ENCODE results near the gene FXYD5. TPM values are rescaled to one million over a fixed set of nuclear protein-coding genes. Genes with fewer than 3 reads are reported as not detected.
"Not testable (repeated sequence)": the region's sequence is repeated elsewhere in the genome, so short reads cannot be mapped to it uniquely, and the experiment has no call there.

The FXYD5 gene
- total RNA-seq, 6 experiments from 2014 or later = 5.6 to 23.6 (median 14.2) TPM

GRCh38 chr19:35194012-35194984 lies 39.8 kb downstream of the FXYD5 start:
- WGBS (ENCODE audit: insufficient coverage, low coverage, low lambda C conversion rate, missing lambda C conversion rate) = 52% methylated on average over 5 of the region's 9 CpGs
- ATAC-seq (peak; percentile 35 to 81 (median 50)), DNase-seq (peak in 2 of 3 donors; percentile 64 to 77)
- intact Hi-C loops (cut with DNase I) = no loop called here
- Histone ChIP-seq H3K27me3 (no peaks in the 10 kb centered on the region), H3K36me3 (no peaks in the 10 kb centered on the region), H3K4me3 (peak overlapping the region in 1 of 3 donors; percentile 17), H3K9me3 (no peaks in the 10 kb centered on the region), H3K27ac (peak overlapping the region in 1 of 3 donors; percentile 86), H3K4me1 (peaks cover 0 to 39% (median 8%) of the 10 kb centered on the region in 4 donors)
- TF ChIP-seq CTCF (IDR thresholded peaks at IDR 0.05) = no peak
- no peak for TF ChIP-seq POLR2A (IDR thresholded peaks at IDR 0.05)

GRCh38 chr19:35195830-35196229 lies 41.3 kb downstream of the FXYD5 start:
- ATAC-seq (peak; percentile 79 to 89 (median 82)), DNase-seq (peak in 1 of 3 donors; percentile 73)
- no peaks in the 10 kb centered on the region for H3K27me3 ChIP-seq
- H3K9me3 ChIP-seq = no peaks in the 10 kb centered on the region
- intact Hi-C loops (cut with DNase I) = no loop called here
- TF ChIP-seq POLR2A (IDR thresholded peaks at IDR 0.05) (no peak), CTCF (IDR thresholded peaks at IDR 0.05) (no peak)
- peaks cover 0 to 39% (median 8%) of the 10 kb centered on the region in 4 donors for H3K4me1 ChIP-seq
- no peak overlapping the region for H3K4me3 ChIP-seq
- H3K27ac ChIP-seq = peak overlapping the region; percentile 81 to 86 (median 84)
- H3K36me3 ChIP-seq = no peaks in the 10 kb centered on the region
- 28% methylated on average over 2 of the region's 2 CpGs for WGBS (ENCODE audit: insufficient coverage, low coverage, low lambda C conversion rate, missing lambda C conversion rate)

- H3K27me3 ChIP-seq; H3K36me3 ChIP-seq; intact Hi-C loops (cut with DNase I); H3K9me3 ChIP-seq; H3K4me3 ChIP-seq: not testable (repeated sequence)
- peaks cover 0 to 36% (median 8%) of the 10 kb centered on the region in 4 donors for H3K4me1 ChIP-seq
- peak in 2 of 3 donors; percentile 29 to 41 for DNase-seq
- peak in 2 of 4 donors; percentile 36 to 74 for ATAC-seq
- peak overlapping the region; percentile 81 to 86 (median 84) for H3K27ac ChIP-seq
- 43% methylated on average over 6 of the region's 6 CpGs for WGBS (ENCODE audit: insufficient coverage, low coverage, low lambda C conversion rate, missing lambda C conversion rate)
These were observed 42.3 kb downstream of the FXYD5 start for GRCh38 chr19:35196861-35197260.

DNA sequence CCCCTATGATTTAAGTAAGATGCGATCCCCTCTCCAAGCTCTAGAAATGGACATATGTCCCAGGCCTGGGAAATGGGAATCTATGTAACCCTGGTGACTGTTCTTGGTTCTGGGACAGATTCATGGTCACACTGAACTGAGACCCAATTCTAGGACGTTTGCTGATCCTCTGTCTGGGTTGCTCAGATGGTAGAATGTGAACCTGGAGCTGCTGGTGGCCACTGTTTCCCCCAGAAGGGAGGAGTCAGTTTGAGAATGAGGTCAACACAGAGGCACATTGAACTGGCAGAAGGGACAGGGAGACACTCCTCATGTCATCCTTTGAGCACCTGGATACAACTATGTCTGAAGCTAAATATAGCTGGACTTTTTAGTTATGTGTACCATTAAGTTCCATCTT lies 44.9 kb downstream of the FXYD5 start:
- DNase-seq = no peak
- intact Hi-C loops (cut with DNase I) = no loop called here
- H3K9me3 ChIP-seq = no peaks in the 10 kb centered on the region
- H3K27me3 ChIP-seq = no peaks in the 10 kb centered on the region
- TF ChIP-seq POLR2A (IDR thresholded peaks at IDR 0.05) (no peak), CTCF (IDR thresholded peaks at IDR 0.05) (no peak)
- no peaks in the 10 kb centered on the region for H3K36me3 ChIP-seq
- no peak overlapping the region for H3K4me3 ChIP-seq
- H3K27ac ChIP-seq = no peak overlapping the region
- no peak for ATAC-seq
- H3K4me1 ChIP-seq = peaks cover 0 to 26% (median 8%) of the 10 kb centered on the region in 4 donors
- WGBS (ENCODE audit: insufficient coverage, low coverage, low lambda C conversion rate, missing lambda C conversion rate) = 83% methylated on average over 1 of the region's 2 CpGs

Data from right lobe of liver (tissue), 6 donors.